Kidney (tissue), 14 donors: ENCODE results near the gene PRKCZ. TPM values are rescaled to one million over a fixed set of nuclear protein-coding genes. Genes with fewer than 3 reads are reported as not detected.

Source experiments
- DNase-seq, 5 donors: peaks; one replicate each; pipeline ENCODE4 v3.0.0-alpha.2; 2013 to 2020
- FAIRE-seq: peaks from 2 replicates; lab custom pipeline; 2012; peaks lifted over from hg19 to GRCh38; lab: Jason Lieb, UNC
- H3K27ac ChIP-seq, 2 donors: one replicate each; pipeline ENCODE4 v1.7.0; 2013; ENCODE audit warnings: low read depth in 2 of 2, low read length in 2 of 2, inconsistent platforms in 1 of 2
- H3K27me3 ChIP-seq: one replicate; pipeline ENCODE4 v1.7.1; 2013; ENCODE audit warnings: low read length, inconsistent platforms; ENCODE audit not compliant: control insufficient read depth, insufficient read depth
- H3K36me3 ChIP-seq, 3 donors: one replicate each; pipeline versions ENCODE4 v1.7.0 to v1.7.1; 2013; ENCODE audit warnings: low read length in 3 of 3, control low read depth in 1 of 3, inconsistent platforms in 1 of 3; ENCODE audit not compliant: insufficient read depth in 3 of 3, control insufficient read depth in 2 of 3
- H3K4me1 ChIP-seq, 3 donors: one replicate each; pipeline versions ENCODE4 v1.7.0 to v1.7.1; 2013; ENCODE audit warnings: low read length in 3 of 3, inconsistent platforms in 1 of 3, low read depth in 1 of 3; ENCODE audit not compliant: control insufficient read depth in 2 of 3, insufficient read depth in 2 of 3
- H3K4me3 ChIP-seq, 3 donors: one replicate each; pipeline versions ENCODE4 v1.7.0 to v1.8.1; 2013; ENCODE audit warnings: low read length in 3 of 3, control low read depth in 1 of 3, inconsistent platforms in 1 of 3
- H3K9ac ChIP-seq, 3 donors: one replicate each; pipeline versions ENCODE4 v1.7.0 to v1.7.1; 2013; ENCODE audit warnings: low read length in 3 of 3, control low read depth in 1 of 3, inconsistent platforms in 1 of 3
- H3K9me3 ChIP-seq, 3 donors: one replicate each; pipeline versions ENCODE4 v1.7.0 to v1.7.1; 2013; ENCODE audit warnings: low read length in 3 of 3, control low read depth in 1 of 3, inconsistent platforms in 1 of 3; ENCODE audit not compliant: control insufficient read depth in 2 of 3, insufficient read depth in 1 of 3
- intact Hi-C: fragments of 100-400 bp; cut with DNase I; formaldehyde crosslinking; loops from one replicate; pipeline ENCODE4 v1.11.1; 2022
- polyA plus RNA-seq: library from polyadenylated mRNA; stranded (reverse); fragments of 350-450 nt; fragmentation: Illumina TruSeq; extraction: RNeasy Lipid Tissue Mini Kit (QIAGEN cat#74804); gene quantifications from one replicate; pipeline ENCODE4 v1.2.3, GENCODE V29; 2014; ENCODE audit warnings: low read depth, low replicate concordance; ENCODE audit not compliant: insufficient read depth
- total RNA-seq: library from RNA; stranded (reverse); fragmentation: NEBNext Ultra II Directional; extraction: Animal tissue kit (Norgen Biotek cat#: 25700); gene quantifications from one replicate; pipeline ENCODE4 v1.2.1, GENCODE V29; 2021
- TF ChIP-seq, protein P1 (sequence below): IDR thresholded peaks from 3 replicates; pipeline ENCODE4 v1.5.1; 2012; ENCODE audit warnings: mild to moderate bottlenecking, moderate library complexity, borderline replicate concordance; ENCODE audit not compliant: insufficient read depth; ENCODE audit errors: extremely low read depth
- donor health status: control.
- donor health status: control.
- donor health status: control.
- donor health status: control.
- donor health status: control.
- donor health status: DM: yes; HTN: yes; CAD: no.
- donor health status: Normal renal cell carcinoma (clear cell type).

PRKCZ gene
- total and polyA plus RNA-seq, 2 donors from 2014 or later = 24.7 to 42.4 TPM

DNA sequence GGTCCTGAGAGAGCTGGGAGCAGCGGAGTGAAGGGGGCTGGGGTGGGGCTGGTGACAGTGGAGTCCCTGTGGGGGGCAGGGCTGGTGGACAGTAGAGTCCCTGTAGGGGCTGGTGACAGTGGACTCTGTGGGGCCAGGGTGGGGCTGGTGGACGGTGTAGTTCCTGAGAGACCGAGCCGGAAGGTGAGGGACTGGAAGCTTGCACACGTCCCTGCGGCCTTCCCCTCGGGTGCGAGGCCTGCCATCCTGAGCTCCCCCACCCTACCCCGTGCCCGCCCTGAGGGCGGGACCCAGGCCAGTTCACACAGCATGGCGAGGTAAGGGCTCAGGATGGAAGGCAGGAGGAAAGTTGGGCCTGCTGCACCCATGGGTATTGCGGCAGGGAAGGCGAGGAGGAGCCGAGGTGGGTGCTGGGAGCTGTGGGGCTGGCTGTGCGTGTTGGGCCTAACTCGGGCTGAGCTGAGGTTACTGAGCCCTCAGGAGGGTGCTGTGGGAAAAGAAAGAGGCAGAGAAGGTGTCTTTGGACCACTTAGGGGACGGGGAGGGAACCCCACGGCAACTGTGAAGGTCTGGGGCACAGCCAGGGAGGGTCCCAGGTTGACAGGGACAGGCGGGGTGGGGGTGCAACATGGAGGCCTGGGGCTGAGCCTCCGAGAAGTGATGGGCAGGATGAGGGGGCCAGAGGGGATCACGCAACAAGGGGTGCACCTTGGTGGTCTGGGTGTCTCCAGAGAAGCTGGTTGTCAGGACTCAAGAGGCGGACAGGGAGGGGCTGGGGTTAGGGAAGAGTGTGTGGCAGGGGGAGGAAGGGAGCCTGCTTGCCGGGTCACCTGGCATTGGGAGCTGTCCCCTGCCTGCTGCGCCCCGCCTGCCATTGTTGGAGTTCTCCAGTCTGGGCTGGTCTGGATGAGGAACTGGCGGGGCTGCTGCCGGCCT, 60.8 kb downstream of the PRKCZ start:
- DNase-seq = peak in 1 of 5 donors; percentile 67
- TF ChIP-seq, protein P1, sequence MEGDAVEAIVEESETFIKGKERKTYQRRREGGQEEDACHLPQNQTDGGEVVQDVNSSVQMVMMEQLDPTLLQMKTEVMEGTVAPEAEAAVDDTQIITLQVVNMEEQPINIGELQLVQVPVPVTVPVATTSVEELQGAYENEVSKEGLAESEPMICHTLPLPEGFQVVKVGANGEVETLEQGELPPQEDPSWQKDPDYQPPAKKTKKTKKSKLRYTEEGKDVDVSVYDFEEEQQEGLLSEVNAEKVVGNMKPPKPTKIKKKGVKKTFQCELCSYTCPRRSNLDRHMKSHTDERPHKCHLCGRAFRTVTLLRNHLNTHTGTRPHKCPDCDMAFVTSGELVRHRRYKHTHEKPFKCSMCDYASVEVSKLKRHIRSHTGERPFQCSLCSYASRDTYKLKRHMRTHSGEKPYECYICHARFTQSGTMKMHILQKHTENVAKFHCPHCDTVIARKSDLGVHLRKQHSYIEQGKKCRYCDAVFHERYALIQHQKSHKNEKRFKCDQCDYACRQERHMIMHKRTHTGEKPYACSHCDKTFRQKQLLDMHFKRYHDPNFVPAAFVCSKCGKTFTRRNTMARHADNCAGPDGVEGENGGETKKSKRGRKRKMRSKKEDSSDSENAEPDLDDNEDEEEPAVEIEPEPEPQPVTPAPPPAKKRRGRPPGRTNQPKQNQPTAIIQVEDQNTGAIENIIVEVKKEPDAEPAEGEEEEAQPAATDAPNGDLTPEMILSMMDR = no peak
- FAIRE-seq = no peak

DNA sequence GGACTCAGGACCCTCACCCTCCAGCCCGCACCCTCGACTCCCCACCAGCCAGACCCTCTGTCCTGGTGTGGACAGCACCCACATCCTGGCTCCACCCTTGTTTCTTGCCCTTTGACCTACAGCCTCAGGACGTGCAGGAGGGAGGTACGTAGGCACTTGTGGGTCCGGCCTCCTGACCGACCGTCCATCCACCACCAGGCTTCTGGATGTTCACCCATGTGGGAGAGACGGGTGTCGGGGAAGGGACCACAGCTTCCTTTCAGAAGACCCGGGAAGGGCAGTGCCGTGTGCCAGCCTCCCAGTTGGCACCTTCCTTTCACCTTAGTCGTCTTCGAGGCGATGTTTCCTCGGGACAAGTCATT, 61.4 kb downstream of the PRKCZ start:
- FAIRE-seq (no peak), DNase-seq (peak in 1 of 5 donors; percentile 52)
- Histone ChIP-seq H3K27ac (no peak overlapping the region), H3K9me3 (no peaks in the 10 kb centered on the region), H3K27me3 (no peaks in the 10 kb centered on the region), H3K9ac (no peak overlapping the region), H3K4me3 (no peak overlapping the region), H3K36me3 (no peaks in the 10 kb centered on the region), H3K4me1 (no peaks in the 10 kb centered on the region)
- TF ChIP-seq, protein P1 = no peak
- intact Hi-C loops = no loop called here

More for the DNA sequence above, 60.8 kb downstream of the PRKCZ start:
- Histone ChIP-seq H3K9me3 (no peaks in the 10 kb centered on the region), H3K9ac (no peak overlapping the region), H3K4me1 (no peaks in the 10 kb centered on the region), H3K27ac (no peak overlapping the region), H3K36me3 (no peaks in the 10 kb centered on the region), H3K27me3 (no peaks in the 10 kb centered on the region), H3K4me3 (no peak overlapping the region)
- intact Hi-C loops = no loop called here

DNA sequence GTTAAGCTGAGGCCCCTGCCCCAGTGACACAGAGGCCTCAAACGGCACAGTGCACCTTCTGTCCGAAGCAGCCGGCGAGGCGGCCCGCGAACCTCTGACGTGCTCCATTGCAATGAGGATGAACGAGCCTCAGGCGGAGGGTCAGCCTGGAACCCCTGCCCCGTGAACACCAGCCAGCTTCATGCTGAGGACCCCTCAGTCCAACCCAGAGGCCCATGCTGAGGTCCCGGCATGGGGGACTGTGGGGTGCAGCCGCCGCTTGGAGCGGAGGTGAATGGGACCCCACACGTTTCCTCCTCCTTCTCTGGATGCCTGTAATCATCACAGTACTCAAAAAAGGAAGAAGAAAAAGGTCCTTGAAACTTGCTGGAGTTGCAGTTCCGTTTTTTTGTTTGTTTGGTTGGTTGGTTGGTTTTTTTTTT, 62.1 kb downstream of the PRKCZ start:
- Histone ChIP-seq H3K9me3 (no peaks in the 10 kb centered on the region), H3K36me3 (no peaks in the 10 kb centered on the region), H3K4me3 (no peak overlapping the region), H3K27me3 (no peaks in the 10 kb centered on the region), H3K4me1 (no peaks in the 10 kb centered on the region), H3K9ac (no peak overlapping the region), H3K27ac (no peak overlapping the region)
- FAIRE-seq = no peak
- TF ChIP-seq, protein P1 = no peak
- DNase-seq = peak in 1 of 5 donors; percentile 61
- intact Hi-C loops = no loop called here
